Lower lobe of right lung (tissue), 2 donors: ENCODE measurements around the gene RAB28. TPM values are rescaled to one million over a fixed set of nuclear protein-coding genes. Genes with fewer than 3 reads are reported as not detected.

Experiments used
- ATAC-seq, 2 donors: fragments of 200-7000 bp; cut with Tn5 transposase; one replicate each; pipeline ENCODE4 v1.9.1; 2020 to 2022; ENCODE audit warnings: mild to moderate bottlenecking in 2 of 2, moderate library complexity in 2 of 2
- DNase-seq: peaks from one replicate; pipeline ENCODE4 v3.0.0-alpha.2; 2020
- H3K27ac ChIP-seq: fragments of 200-600 bp; one replicate; pipeline ENCODE4 v1.8.0; 2022
- H3K27me3 ChIP-seq: fragments of 200-600 bp; one replicate; pipeline ENCODE4 v1.8.0; 2022; ENCODE audit warnings: low read depth
- H3K36me3 ChIP-seq: fragments of 200-600 bp; one replicate; pipeline ENCODE4 v1.8.0; 2022; ENCODE audit warnings: mild to moderate bottlenecking
- H3K4me1 ChIP-seq: fragments of 200-600 bp; one replicate; pipeline ENCODE4 v1.8.0; 2022
- H3K4me3 ChIP-seq: fragments of 200-600 bp; one replicate; pipeline ENCODE4 v1.8.0; 2022; ENCODE audit warnings: mild to moderate bottlenecking
- H3K9me3 ChIP-seq: fragments of 200-600 bp; one replicate; pipeline ENCODE4 v1.8.0; 2022
- CTCF ChIP-seq: fragments of 200-600 bp; IDR thresholded peaks from one replicate; pipeline ENCODE4 v1.8.0; 2022; ENCODE audit warnings: antibody characterized with exemption, mild to moderate bottlenecking
- intact Hi-C: fragments of 100-400 bp; cut with DNase I; formaldehyde crosslinking; loops from one replicate; pipeline ENCODE4 v1.11.0; 2022
- total RNA-seq: library from RNA; stranded (reverse); fragmentation: NEBNext Ultra II Directional; extraction: Animal tissue kit (Norgen Biotek cat#: 25700); gene quantifications from one replicate; pipeline ENCODE4 v1.2.1, GENCODE V29; 2021
- donor health status: DM: no; HTN: yes; CAD: no; lungs with severe emphysema.

Gene RAB28
- total RNA-seq, 1 donor from 2014 or later: 18.8 TPM

- TF ChIP-seq CTCF: no peak
Observed at GRCh38 chr4:13355111-13355880, 128.8 kb downstream of the RAB28 start.

GRCh38 chr4:13349096-13349495 lies 135.0 kb downstream of the RAB28 start:
- H3K9me3 ChIP-seq: no peaks in the 10 kb centered on the region
- no peaks in the 10 kb centered on the region for H3K27me3 ChIP-seq
- intact Hi-C loops: no loop called here
- TF ChIP-seq CTCF: no peak
- no peaks in the 10 kb centered on the region for H3K36me3 ChIP-seq
- no peak overlapping the region for H3K27ac ChIP-seq
- no peak overlapping the region for H3K4me3 ChIP-seq
- ATAC-seq (no peak), DNase-seq (no peak)
- no peaks in the 10 kb centered on the region for H3K4me1 ChIP-seq

More at GRCh38 chr4:13355111-13355880, 128.8 kb downstream of the RAB28 start:
- Histone ChIP-seq H3K27ac (no peak overlapping the region), H3K36me3 (no peaks in the 10 kb centered on the region), H3K27me3 (no peaks in the 10 kb centered on the region), H3K4me3 (no peak overlapping the region), H3K9me3 (no peaks in the 10 kb centered on the region), H3K4me1 (no peaks in the 10 kb centered on the region)
- DNase-seq (no peak), ATAC-seq (no peak)
- intact Hi-C loops: no loop called here

GRCh38 chr4:13348216-13348615 lies 135.9 kb downstream of the RAB28 start:
- ATAC-seq (no peak), DNase-seq (no peak)
- Histone ChIP-seq H3K9me3 (no peaks in the 10 kb centered on the region), H3K4me1 (no peaks in the 10 kb centered on the region), H3K4me3 (no peak overlapping the region), H3K27me3 (no peaks in the 10 kb centered on the region), H3K36me3 (no peaks in the 10 kb centered on the region), H3K27ac (no peak overlapping the region)
- intact Hi-C loops: no loop called here
- TF ChIP-seq CTCF: no peak

- H3K4me1 ChIP-seq: no peaks in the 10 kb centered on the region
- TF ChIP-seq CTCF: no peak
- no peak for DNase-seq
- no peak overlapping the region for H3K27ac ChIP-seq
- ATAC-seq: no peak
- H3K9me3 ChIP-seq: no peaks in the 10 kb centered on the region
- H3K27me3 ChIP-seq: no peaks in the 10 kb centered on the region
- intact Hi-C loops: no loop called here
- no peaks in the 10 kb centered on the region for H3K36me3 ChIP-seq
- no peak overlapping the region for H3K4me3 ChIP-seq
Observed at GRCh38 chr4:13347517-13348125, 136.5 kb downstream of the RAB28 start.

- Histone ChIP-seq H3K4me3 (no peak overlapping the region), H3K27ac (no peak overlapping the region), H3K4me1 (no peaks in the 10 kb centered on the region), H3K9me3 (no peaks in the 10 kb centered on the region), H3K27me3 (no peaks in the 10 kb centered on the region), H3K36me3 (no peaks in the 10 kb centered on the region)
- TF ChIP-seq CTCF: no peak
- intact Hi-C loops: no loop called here
- DNase-seq: no peak
- ATAC-seq: no peak
Observed at GRCh38 chr4:13344216-13344615, 139.9 kb downstream of the RAB28 start.
